Prostate gland (tissue), 2 donors: ENCODE measurements around the gene AFAP1. TPM values are rescaled to one million over a fixed set of nuclear protein-coding genes. Genes with fewer than 3 reads are reported as not detected.

Source experiments
- DNase-seq: peaks from one replicate; pipeline ENCODE4 v3.0.0-alpha.2; 2019; ENCODE audit warnings: low spot score
- H3K27ac ChIP-seq, 2 donors: fragments of 200-600 bp; sonication (generic); 2 replicates each; pipeline ENCODE4 v1.5.1; 2017 to 2019
- H3K27me3 ChIP-seq: fragments of 200-600 bp; sonication (generic); replicated peaks from 2 replicates; pipeline ENCODE4 v1.5.1; 2019; ENCODE audit not compliant: insufficient read depth
- H3K36me3 ChIP-seq, 2 donors: fragments of 200-600 bp; sonication (generic); 1 replicate in 1 of 2; 2 replicates in 1 of 2; pipeline versions ENCODE4 v1.5.1 to v1.8.1; 2017 to 2019
- H3K4me1 ChIP-seq: fragments of 200-600 bp; sonication (generic); replicated peaks from 2 replicates; pipeline ENCODE4 v1.5.1; 2019
- H3K4me3 ChIP-seq, 2 donors: fragments of 200-600 bp; sonication (generic); 2 replicates each; pipeline ENCODE4 v1.5.1; 2017 to 2019
- H3K9me3 ChIP-seq: fragments of 200-600 bp; sonication (generic); 2 replicates; pipeline ENCODE4 v1.5.1; 2017
- CTCF ChIP-seq, 4 experiments: fragments of 200-600 bp in 2 of 4; fragments of 450-650 bp in 2 of 4; sonication (generic) in 2 of 4; IDR thresholded peaks; 1 replicate in 3 of 4; 2 replicates in 1 of 4; pipeline ENCODE4 v1.5.1; 2016 to 2019; ENCODE audit warnings: antibody characterized with exemption in 4 of 4, mild to moderate bottlenecking in 2 of 4, moderate library complexity in 2 of 4
- POLR2A ChIP-seq: fragments of 450-650 bp; IDR thresholded peaks from one replicate; pipeline ENCODE4 v1.6.1; 2016; ENCODE audit warnings: antibody characterized with exemption, mild to moderate bottlenecking
- POLR2AphosphoS5 ChIP-seq: sonication (generic); formaldehyde crosslinking; IDR thresholded peaks from one replicate; pipeline ENCODE4 v1.6.1; 2017; ENCODE audit warnings: antibody characterized with exemption
- WGBS: methylation state at CpG from one replicate; pipeline ENCODE4 v1.1.5; 2018; 5-methylcytosine and 5-hydroxymethylcytosine counted together
- intact Hi-C: fragments of 100-400 bp; cut with DNase I; formaldehyde crosslinking; loops from one replicate; pipeline ENCODE4 v1.14.2; 2022
- total RNA-seq, 2 donors: library from RNA; depleted of rRNA; stranded (reverse); fragments of >200 nt; gene quantifications; one replicate each; pipeline ENCODE4 v1.1.0, GENCODE V29; 2016

Gene AFAP1
- total RNA-seq, 2 donors from 2014 or later: 17.5 to 19.8 TPM

GRCh38 chr4:7798178-7798995 lies 141.3 kb downstream of the AFAP1 start:
- 84% methylated on average over 18 of the region's 18 CpGs for WGBS
- no peak for DNase-seq
- H3K4me1 ChIP-seq: no peaks in the 10 kb centered on the region
- no peaks in the 10 kb centered on the region for H3K9me3 ChIP-seq
- no peak overlapping the region for H3K27ac ChIP-seq
- intact Hi-C loops: no loop called here
- H3K4me3 ChIP-seq: no peak overlapping the region
- H3K36me3 ChIP-seq: no peaks in the 10 kb centered on the region
- no peaks in the 10 kb centered on the region for H3K27me3 ChIP-seq
- TF ChIP-seq POLR2AphosphoS5 (no peak), CTCF (IDR thresholded peaks at IDR 0.05) (no peak), POLR2A (no peak)

GRCh38 chr4:7797330-7797729 lies 142.3 kb downstream of the AFAP1 start:
- no peaks in the 10 kb centered on the region for H3K4me1 ChIP-seq
- no peaks in the 10 kb centered on the region for H3K27me3 ChIP-seq
- no peak for TF ChIP-seq POLR2AphosphoS5
- TF ChIP-seq POLR2A: no peak
- TF ChIP-seq CTCF (IDR thresholded peaks at IDR 0.05): no peak
- intact Hi-C loops: no loop called here
- no peak overlapping the region for H3K27ac ChIP-seq
- no peaks in the 10 kb centered on the region for H3K36me3 ChIP-seq
- no peak overlapping the region for H3K4me3 ChIP-seq
- no peak for DNase-seq
- H3K9me3 ChIP-seq: no peaks in the 10 kb centered on the region
- WGBS: 94% methylated on average over 11 of the region's 11 CpGs

- H3K4me1 ChIP-seq: no peaks in the 10 kb centered on the region
- intact Hi-C loops: no loop called here
- 83% methylated on average over 8 of the region's 8 CpGs for WGBS
- no peaks in the 10 kb centered on the region for H3K9me3 ChIP-seq
- H3K27me3 ChIP-seq: no peaks in the 10 kb centered on the region
- H3K4me3 ChIP-seq: no peak overlapping the region
- no peaks in the 10 kb centered on the region for H3K36me3 ChIP-seq
- no peak for TF ChIP-seq POLR2A
- no peak for TF ChIP-seq CTCF (IDR thresholded peaks at IDR 0.05)
- no peak for TF ChIP-seq POLR2AphosphoS5
- no peak overlapping the region for H3K27ac ChIP-seq
- no peak for DNase-seq
These were observed 143.7 kb downstream of the AFAP1 start for GRCh38 chr4:7795983-7796382.

- TF ChIP-seq CTCF (IDR thresholded peaks at IDR 0.05) (no peak), POLR2AphosphoS5 (no peak), POLR2A (no peak)
- DNase-seq: no peak
- no peaks in the 10 kb centered on the region for H3K9me3 ChIP-seq
- no peaks in the 10 kb centered on the region for H3K36me3 ChIP-seq
- no peaks in the 10 kb centered on the region for H3K27me3 ChIP-seq
- 87% methylated on average over 10 of the region's 10 CpGs for WGBS
- H3K27ac ChIP-seq: no peak overlapping the region
- H3K4me1 ChIP-seq: no peaks in the 10 kb centered on the region
- intact Hi-C loops: no loop called here
- H3K4me3 ChIP-seq: no peak overlapping the region
These were observed 146.5 kb downstream of the AFAP1 start for GRCh38 chr4:7793186-7793585.

- Histone ChIP-seq H3K36me3 (no peaks in the 10 kb centered on the region), H3K4me1 (no peaks in the 10 kb centered on the region), H3K27ac (no peak overlapping the region), H3K9me3 (no peaks in the 10 kb centered on the region), H3K4me3 (no peak overlapping the region), H3K27me3 (no peaks in the 10 kb centered on the region)
- no peak for TF ChIP-seq POLR2A
- TF ChIP-seq POLR2AphosphoS5: no peak
- TF ChIP-seq CTCF (IDR thresholded peaks at IDR 0.05): no peak
- no peak for DNase-seq
- intact Hi-C loops: no loop called here
- WGBS: 64% methylated on average over 8 of the region's 8 CpGs
These were observed 147.0 kb downstream of the AFAP1 start for GRCh38 chr4:7792616-7793015.
